Measurements from ENCODE around the gene SLC12A1.
A peak's percentile ranks its signal among the peaks of the same experiment; 100 is the strongest.
"Not testable (repeated sequence)": the region's sequence is repeated elsewhere in the genome, so short reads cannot be mapped to it uniquely, and the experiment has no call there.

The SLC12A1 gene

GRCh38 chr15:48313216-48313615 lies 107.1 kb downstream of the SLC12A1 start:
- no peak for DNase-seq

GRCh38 chr15:48315041-48315440 lies 108.9 kb downstream of the SLC12A1 start:
- DNase-seq = no peak

GRCh38 chr15:48317221-48317620 lies 111.1 kb downstream of the SLC12A1 start:
- DNase-seq = no peak

- no peak for DNase-seq
Observed at GRCh38 chr15:48318131-48318530, 112.0 kb downstream of the SLC12A1 start.

GRCh38 chr15:48323294-48323693 lies 117.2 kb downstream of the SLC12A1 start:
- no peak for DNase-seq

- DNase-seq = peak; percentile 62
Observed at GRCh38 chr15:48324949-48325348, 118.8 kb downstream of the SLC12A1 start.

GRCh38 chr15:48325400-48325799 lies 119.3 kb downstream of the SLC12A1 start:
- DNase-seq = no peak

GRCh38 chr15:48326180-48326579 lies 120.1 kb downstream of the SLC12A1 start:
- not testable (repeated sequence) for DNase-seq

GRCh38 chr15:48330105-48330785 lies 124.1 kb downstream of the SLC12A1 start:
- no peak for DNase-seq

- peak; percentile 36 for DNase-seq
Observed at GRCh38 chr15:48330855-48331795, 125.0 kb downstream of the SLC12A1 start, which contains the start of gene DUT. TSS of gene DUT (plus strand) at chr15:48331429. CDS start at chr15:48331516, 87 bp downstream.

- DNase-seq = peak; percentile 36
Observed at GRCh38 chr15:48331796-48332641, 125.9 kb downstream of the SLC12A1 start.

GRCh38 chr15:48332642-48333034 lies 126.5 kb downstream of the SLC12A1 start:
- DNase-seq = no peak

- DNase-seq = no peak
Observed at GRCh38 chr15:48333540-48333939, 127.4 kb downstream of the SLC12A1 start.

- no peak for DNase-seq
Observed at GRCh38 chr15:48334260-48334659, 128.2 kb downstream of the SLC12A1 start.

- DNase-seq = no peak
Observed at GRCh38 chr15:48336940-48337339, 130.8 kb downstream of the SLC12A1 start.

GRCh38 chr15:48337607-48338006 lies 131.5 kb downstream of the SLC12A1 start:
- no peak for DNase-seq

- DNase-seq = no peak
Observed at GRCh38 chr15:48340111-48340510, 134.0 kb downstream of the SLC12A1 start.

- no peak for DNase-seq
Observed at GRCh38 chr15:48343865-48344264, 137.8 kb downstream of the SLC12A1 start.

- DNase-seq = no peak
Observed at GRCh38 chr15:48345516-48345915, 139.4 kb downstream of the SLC12A1 start.

GRCh38 chr15:48352474-48353072 lies 146.5 kb downstream of the SLC12A1 start:
- DNase-seq = peak; percentile 51
